MM.1S (cell line): Measurements from ENCODE around the gene NLRC3.

ENCODE experiments used
- EZH2 ChIP-seq: fragments of 300-600 bp; sonication (generic); optimal IDR thresholded peaks from 2 replicates; pipeline ENCODE3; 2017; ENCODE audit warnings: low read depth, mild to moderate bottlenecking, antibody characterized with exemption, low read length, mixed read lengths
- EZH2phosphoT487 ChIP-seq: fragments of 300-600 bp; sonication (generic); IDR thresholded peaks from 2 replicates; pipeline ENCODE4 v1.6.1; 2018; ENCODE audit warnings: antibody characterized with exemption, low read length
- TF ChIP-seq, protein P1 (sequence below): fragments of 300-600 bp; sonication (generic); IDR thresholded peaks from 2 replicates; pipeline ENCODE4 v1.5.1; 2016; ENCODE audit warnings: antibody characterized with exemption, low read length, mixed read lengths

DNA sequence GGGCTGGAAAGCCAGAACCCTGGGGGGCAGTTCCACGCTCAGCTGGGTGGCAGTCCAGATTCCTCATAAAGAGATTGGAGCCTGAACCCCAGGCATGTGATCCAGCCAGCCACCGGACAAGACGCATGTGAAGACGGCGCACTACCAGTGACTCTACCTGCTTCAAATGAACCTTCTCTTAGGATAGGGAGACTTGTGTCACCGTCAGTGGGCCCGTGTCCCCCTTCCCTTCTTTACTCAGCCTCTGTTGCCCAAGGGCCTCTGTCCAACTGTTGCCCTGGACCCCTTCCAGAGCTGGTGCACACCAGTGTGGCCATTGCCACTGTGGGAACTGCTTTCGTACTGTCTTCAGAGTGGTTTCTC lies 58.2 kb downstream of the NLRC3 start:
- TF ChIP-seq EZH2 (no peak), EZH2phosphoT487 (no peak)
- TF ChIP-seq, protein P1, sequence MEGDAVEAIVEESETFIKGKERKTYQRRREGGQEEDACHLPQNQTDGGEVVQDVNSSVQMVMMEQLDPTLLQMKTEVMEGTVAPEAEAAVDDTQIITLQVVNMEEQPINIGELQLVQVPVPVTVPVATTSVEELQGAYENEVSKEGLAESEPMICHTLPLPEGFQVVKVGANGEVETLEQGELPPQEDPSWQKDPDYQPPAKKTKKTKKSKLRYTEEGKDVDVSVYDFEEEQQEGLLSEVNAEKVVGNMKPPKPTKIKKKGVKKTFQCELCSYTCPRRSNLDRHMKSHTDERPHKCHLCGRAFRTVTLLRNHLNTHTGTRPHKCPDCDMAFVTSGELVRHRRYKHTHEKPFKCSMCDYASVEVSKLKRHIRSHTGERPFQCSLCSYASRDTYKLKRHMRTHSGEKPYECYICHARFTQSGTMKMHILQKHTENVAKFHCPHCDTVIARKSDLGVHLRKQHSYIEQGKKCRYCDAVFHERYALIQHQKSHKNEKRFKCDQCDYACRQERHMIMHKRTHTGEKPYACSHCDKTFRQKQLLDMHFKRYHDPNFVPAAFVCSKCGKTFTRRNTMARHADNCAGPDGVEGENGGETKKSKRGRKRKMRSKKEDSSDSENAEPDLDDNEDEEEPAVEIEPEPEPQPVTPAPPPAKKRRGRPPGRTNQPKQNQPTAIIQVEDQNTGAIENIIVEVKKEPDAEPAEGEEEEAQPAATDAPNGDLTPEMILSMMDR: no peak
